ENCODE results near the gene C4orf50.

The C4orf50 gene

DNA sequence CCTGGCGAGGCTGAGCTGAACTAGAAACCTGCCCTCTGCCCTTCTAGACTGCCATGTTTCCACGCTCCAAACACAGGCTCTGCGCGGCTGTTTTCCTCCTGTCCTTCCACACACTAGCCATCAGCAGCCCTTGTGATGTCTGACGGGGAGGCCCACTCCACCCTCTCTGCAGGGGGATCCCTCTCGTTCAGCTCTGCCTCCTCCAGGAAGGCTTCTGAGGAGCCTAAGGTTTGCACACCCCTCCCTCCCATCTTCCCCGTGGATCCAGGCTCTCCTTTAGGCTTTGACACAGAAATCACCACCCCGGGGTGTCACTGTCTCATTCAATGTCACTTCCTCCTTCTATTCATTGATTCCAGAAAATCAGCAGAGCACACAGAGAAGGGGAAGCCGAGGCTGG lies 86.7 kb downstream of the C4orf50 start:
- TF ChIP-seq SPI1 (IDR thresholded peaks at IDR 0.05; ENCODE audit: borderline replicate concordance, low read depth): no peak
- TF ChIP-seq GABPA (IDR thresholded peaks at IDR 0.05; ENCODE audit: low read depth): no peak
- no peak for TF ChIP-seq POLR2AphosphoS5 (IDR thresholded peaks at IDR 0.05; ENCODE audit: low read depth)
- TF ChIP-seq, protein P1, sequence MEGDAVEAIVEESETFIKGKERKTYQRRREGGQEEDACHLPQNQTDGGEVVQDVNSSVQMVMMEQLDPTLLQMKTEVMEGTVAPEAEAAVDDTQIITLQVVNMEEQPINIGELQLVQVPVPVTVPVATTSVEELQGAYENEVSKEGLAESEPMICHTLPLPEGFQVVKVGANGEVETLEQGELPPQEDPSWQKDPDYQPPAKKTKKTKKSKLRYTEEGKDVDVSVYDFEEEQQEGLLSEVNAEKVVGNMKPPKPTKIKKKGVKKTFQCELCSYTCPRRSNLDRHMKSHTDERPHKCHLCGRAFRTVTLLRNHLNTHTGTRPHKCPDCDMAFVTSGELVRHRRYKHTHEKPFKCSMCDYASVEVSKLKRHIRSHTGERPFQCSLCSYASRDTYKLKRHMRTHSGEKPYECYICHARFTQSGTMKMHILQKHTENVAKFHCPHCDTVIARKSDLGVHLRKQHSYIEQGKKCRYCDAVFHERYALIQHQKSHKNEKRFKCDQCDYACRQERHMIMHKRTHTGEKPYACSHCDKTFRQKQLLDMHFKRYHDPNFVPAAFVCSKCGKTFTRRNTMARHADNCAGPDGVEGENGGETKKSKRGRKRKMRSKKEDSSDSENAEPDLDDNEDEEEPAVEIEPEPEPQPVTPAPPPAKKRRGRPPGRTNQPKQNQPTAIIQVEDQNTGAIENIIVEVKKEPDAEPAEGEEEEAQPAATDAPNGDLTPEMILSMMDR (IDR thresholded peaks at IDR 0.05; ENCODE audit: insufficient read depth, low read length): no peak
- TF ChIP-seq, protein P2, sequence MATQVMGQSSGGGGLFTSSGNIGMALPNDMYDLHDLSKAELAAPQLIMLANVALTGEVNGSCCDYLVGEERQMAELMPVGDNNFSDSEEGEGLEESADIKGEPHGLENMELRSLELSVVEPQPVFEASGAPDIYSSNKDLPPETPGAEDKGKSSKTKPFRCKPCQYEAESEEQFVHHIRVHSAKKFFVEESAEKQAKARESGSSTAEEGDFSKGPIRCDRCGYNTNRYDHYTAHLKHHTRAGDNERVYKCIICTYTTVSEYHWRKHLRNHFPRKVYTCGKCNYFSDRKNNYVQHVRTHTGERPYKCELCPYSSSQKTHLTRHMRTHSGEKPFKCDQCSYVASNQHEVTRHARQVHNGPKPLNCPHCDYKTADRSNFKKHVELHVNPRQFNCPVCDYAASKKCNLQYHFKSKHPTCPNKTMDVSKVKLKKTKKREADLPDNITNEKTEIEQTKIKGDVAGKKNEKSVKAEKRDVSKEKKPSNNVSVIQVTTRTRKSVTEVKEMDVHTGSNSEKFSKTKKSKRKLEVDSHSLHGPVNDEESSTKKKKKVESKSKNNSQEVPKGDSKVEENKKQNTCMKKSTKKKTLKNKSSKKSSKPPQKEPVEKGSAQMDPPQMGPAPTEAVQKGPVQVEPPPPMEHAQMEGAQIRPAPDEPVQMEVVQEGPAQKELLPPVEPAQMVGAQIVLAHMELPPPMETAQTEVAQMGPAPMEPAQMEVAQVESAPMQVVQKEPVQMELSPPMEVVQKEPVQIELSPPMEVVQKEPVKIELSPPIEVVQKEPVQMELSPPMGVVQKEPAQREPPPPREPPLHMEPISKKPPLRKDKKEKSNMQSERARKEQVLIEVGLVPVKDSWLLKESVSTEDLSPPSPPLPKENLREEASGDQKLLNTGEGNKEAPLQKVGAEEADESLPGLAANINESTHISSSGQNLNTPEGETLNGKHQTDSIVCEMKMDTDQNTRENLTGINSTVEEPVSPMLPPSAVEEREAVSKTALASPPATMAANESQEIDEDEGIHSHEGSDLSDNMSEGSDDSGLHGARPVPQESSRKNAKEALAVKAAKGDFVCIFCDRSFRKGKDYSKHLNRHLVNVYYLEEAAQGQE (IDR thresholded peaks at IDR 0.05; ENCODE audit: insufficient replicate concordance, low read depth): no peak
- DNase-seq (ENCODE audit: low read depth in 1 of 2, low spot score in 1 of 2): no peak
- Histone ChIP-seq H3K4me3 (replicated peaks; ENCODE audit: insufficient read depth, low read length) (no peak overlapping the region), H3K27ac (replicated peaks) (no peak overlapping the region), H3K27me3 (ENCODE audit: insufficient read depth, poor library complexity, severe bottlenecking) (no peaks in the 10 kb centered on the region)

DNA sequence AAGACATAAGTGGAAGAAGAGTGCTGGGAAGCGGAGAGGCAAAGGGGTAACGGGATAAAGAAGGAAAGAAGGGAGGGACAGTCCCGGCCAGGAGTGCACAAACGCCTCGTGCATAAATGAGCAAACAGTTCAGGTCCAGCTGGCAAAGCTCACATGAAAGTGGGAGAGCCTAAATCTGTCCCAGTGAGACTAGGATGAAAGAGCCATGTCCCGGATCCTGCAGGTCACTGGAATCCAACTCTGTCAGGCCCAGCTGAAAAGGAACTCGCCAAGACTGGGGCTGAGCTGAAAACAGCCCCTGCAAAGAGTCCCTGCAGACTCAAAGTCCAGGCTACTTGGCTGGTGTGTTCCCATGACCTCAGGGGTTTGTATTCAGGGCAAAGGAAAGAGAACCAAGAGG lies 87.4 kb downstream of the C4orf50 start:
- TF ChIP-seq GABPA (IDR thresholded peaks at IDR 0.05; ENCODE audit: low read depth) (no peak), POLR2AphosphoS5 (IDR thresholded peaks at IDR 0.05; ENCODE audit: low read depth) (no peak), SPI1 (IDR thresholded peaks at IDR 0.05; ENCODE audit: borderline replicate concordance, low read depth) (no peak)
- TF ChIP-seq, protein P1 (IDR thresholded peaks at IDR 0.05; ENCODE audit: insufficient read depth, low read length): no peak
- TF ChIP-seq, protein P2 (IDR thresholded peaks at IDR 0.05; ENCODE audit: insufficient replicate concordance, low read depth): no peak

DNA sequence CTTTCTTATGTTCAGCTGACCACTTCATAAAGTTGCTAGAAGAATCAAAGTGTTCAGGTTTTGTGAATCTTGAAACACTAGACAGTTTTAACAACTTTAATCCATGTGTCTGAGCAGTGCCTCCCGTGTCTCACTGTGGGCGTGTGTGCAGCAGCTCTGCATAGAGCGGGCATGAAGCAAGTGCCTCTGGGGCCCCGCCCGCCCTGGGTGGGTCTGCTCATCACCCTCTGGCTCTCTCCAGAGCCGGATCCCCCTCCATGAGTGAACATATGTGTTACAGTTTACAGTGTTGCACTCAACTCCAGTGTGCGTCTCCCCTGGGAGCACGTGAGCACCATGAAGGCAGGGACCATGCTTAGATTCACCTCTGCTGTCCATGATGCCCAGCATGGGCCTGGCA lies 87.8 kb downstream of the C4orf50 start:
- Histone ChIP-seq H3K27ac (replicated peaks) (no peak overlapping the region), H3K27me3 (ENCODE audit: insufficient read depth, poor library complexity, severe bottlenecking) (no peaks in the 10 kb centered on the region), H3K4me3 (replicated peaks; ENCODE audit: insufficient read depth, low read length) (no peak overlapping the region)
- TF ChIP-seq SPI1 (IDR thresholded peaks at IDR 0.05; ENCODE audit: borderline replicate concordance, low read depth) (no peak), POLR2AphosphoS5 (IDR thresholded peaks at IDR 0.05; ENCODE audit: low read depth) (no peak), GABPA (IDR thresholded peaks at IDR 0.05; ENCODE audit: low read depth) (no peak)
- TF ChIP-seq, protein P2 (IDR thresholded peaks at IDR 0.05; ENCODE audit: insufficient replicate concordance, low read depth): no peak
- TF ChIP-seq, protein P1 (IDR thresholded peaks at IDR 0.05; ENCODE audit: insufficient read depth, low read length): no peak
- DNase-seq (ENCODE audit: low read depth in 1 of 2, low spot score in 1 of 2): no peak

More for the DNA sequence above, 87.4 kb downstream of the C4orf50 start:
- Histone ChIP-seq H3K27me3 (ENCODE audit: insufficient read depth, poor library complexity, severe bottlenecking) (no peaks in the 10 kb centered on the region), H3K27ac (replicated peaks) (no peak overlapping the region), H3K4me3 (replicated peaks; ENCODE audit: insufficient read depth, low read length) (no peak overlapping the region)
- DNase-seq (ENCODE audit: low read depth in 1 of 2, low spot score in 1 of 2): no peak
